HG03159 (cell line): ENCODE results near the gene SLC13A3.

ENCODE experiments used
- ATAC-seq: cut with Tn5 transposase; IDR thresholded peaks from one replicate; pipeline ENCODE4 v1.9.1; 2021; ENCODE audit warnings: mild to moderate bottlenecking, moderate library complexity; ENCODE audit not compliant: unreplicated experiment

Gene SLC13A3

DNA sequence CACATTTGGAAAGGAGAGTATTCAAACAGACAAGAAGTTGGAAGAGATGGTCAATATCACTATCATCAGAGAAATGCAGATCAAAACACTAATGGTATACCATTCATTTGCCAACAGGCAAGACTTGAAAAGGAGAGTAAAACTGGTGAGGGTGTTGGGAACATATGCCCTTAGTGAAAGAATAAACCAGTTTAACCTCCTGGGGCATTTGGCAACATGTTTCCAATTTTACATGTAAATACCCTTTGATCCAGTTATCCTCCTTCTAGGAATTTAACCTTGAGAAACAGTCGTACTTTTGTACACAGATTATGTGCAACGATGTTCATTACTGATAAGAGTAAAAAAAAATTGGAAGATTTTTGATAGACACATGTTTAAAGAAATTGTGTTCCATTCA is 66.8 kb downstream of the SLC13A3 start:
- no peak for ATAC-seq

DNA sequence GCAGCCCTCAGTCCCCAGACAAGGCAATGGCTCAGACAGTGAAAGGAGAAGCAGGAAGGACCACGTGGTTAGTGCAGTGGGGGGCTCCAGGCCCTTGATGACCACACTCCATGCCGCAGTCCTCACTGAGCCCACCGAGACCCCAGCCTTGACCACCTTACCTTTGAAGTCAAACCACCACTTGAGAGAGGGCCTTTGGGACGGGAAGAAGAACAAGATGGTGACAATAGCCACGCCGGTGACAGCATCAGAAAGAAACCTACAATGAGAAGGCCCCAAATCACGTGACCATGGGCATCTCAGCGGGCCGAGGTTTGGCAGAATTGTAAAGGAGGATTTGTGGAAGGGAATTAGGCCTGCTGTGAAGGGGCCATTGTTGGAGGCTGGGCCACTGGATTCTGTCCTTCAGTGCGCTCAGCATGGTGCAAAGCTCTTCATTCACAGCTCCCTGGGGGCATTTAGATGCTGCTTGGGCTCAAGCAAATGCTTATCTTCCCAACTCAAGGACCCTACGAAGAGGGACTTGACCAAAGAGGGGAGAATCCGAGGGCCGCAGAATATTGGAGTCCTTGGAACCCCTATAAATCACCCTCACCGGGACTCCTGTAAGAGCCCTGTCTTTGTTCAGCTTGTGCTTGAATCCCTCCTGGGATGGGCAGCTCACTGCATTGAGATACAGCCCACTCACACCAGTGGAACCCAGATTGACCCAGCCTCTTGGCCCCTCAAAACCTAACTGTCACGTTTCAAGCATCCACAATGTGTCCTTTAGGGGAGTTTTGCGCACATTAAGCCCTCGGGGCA is 67.6 kb downstream of the SLC13A3 start:
- ATAC-seq = no peak

DNA sequence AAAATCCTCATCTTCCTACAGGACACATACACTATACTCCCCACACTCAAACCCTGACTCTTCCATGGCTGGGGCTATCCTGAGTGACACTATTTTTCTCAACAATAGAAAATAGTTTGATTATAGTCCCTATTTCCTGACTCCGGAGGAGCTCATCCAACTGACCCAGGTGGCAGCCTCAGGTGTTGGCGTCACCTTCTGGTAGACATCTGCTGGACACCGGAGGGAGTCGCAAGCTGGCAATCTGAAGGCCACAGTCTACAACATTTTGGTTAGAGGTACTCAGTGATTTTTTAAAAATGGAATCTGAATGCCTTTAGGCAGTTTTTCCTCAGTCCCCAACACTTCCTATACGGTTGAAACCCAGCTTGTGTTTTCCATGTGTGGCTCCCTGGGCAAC is 68.6 kb downstream of the SLC13A3 start:
- ATAC-seq = no peak

DNA sequence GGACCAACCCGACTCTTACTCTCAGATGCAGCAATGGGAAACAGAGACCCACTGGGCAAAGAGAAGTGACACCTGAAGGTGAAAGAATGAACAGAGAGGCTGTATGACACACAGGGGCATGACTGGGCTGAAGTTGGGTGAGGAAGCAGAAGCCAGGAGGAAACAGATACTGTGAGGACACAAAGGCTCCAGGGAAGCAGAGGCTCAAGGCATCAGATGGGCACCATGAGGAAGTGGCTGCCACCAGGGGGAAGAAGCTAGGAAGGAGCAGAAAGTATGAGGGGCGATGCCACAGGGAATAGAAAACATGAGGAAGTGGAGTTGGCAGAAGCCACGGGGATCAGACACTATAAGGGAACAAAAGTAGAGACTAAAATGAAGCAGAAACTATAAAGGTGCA is 69.9 kb downstream of the SLC13A3 start:
- no peak for ATAC-seq

DNA sequence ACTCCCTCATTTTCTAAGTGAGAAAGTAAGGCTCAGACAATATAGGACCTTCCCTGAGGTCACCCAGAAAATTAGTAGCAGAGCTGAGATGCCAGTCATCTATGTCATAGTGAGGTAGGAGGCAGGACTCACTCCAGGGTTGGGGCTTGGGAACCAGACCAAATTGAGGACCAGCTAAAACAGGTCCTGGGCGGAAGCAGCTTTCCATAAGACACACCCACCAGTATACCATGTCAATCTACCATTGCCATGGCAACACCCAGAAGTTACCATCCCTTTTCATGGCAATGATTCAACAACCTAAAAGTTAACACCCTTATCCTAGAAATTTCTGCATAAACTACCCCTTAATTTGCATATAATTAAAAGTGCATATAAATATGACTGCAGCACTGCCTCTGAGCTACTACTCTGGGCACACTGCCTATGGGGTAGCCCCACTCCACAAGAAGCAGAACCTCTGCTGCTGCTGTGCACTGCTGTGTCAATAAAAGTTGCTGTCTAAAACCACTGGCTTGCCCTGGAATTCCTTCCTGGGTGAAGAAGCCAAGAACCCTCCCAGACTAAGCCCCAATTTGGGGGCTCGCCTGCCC is 70.5 kb downstream of the SLC13A3 start:
- ATAC-seq = no peak

DNA sequence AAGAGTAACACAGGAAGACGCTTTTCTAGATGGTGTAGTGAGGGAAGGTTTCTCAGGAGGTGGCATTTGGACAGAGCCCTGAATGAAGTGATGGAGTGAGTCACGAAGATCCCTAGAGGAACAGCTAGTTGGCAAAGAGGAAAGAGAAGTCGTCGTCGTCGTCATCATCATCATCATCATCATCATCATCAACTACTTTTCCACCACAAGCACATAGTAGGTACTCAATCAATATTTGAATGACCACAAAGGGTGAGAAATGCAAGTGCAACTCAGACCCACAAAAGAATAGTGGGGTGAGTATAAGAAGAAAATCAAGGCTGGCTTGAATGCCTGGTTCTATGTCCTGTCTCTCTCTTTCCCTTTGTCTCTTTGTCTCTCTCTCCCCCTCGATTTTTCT is 72.5 kb downstream of the SLC13A3 start:
- no peak for ATAC-seq

DNA sequence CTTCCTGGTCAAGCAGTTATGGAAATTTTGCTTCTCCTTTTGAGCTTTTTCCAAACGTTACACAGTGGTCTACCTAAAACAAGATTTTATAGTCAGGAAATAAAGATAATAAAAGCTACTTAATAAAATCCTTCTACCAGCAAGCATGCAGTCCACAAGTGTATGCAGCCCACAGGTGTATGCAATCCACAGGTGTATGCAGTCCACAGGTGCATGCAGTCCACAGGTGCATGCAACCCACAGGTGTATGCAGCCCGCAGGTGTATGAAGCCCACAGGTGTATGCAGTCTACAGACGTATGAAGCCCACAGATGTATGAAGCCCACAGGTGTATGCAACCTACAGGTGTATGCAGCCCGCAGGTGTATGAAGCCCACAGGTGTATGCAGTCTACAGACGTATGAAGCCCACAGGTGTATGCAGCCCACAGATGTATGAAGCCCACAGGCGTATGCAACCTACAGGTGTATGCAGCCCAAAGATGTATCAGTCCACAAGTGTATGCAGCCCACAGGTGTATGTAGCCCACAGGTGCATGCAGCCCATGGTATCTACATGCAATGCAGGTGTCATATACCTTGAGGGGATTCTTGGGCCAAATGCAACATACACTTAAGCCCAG is 74.4 kb downstream of the SLC13A3 start:
- no peak for ATAC-seq

GRCh38 chr20:46575937-46576461 is 75.3 kb downstream of the SLC13A3 start:
- ATAC-seq = no peak

DNA sequence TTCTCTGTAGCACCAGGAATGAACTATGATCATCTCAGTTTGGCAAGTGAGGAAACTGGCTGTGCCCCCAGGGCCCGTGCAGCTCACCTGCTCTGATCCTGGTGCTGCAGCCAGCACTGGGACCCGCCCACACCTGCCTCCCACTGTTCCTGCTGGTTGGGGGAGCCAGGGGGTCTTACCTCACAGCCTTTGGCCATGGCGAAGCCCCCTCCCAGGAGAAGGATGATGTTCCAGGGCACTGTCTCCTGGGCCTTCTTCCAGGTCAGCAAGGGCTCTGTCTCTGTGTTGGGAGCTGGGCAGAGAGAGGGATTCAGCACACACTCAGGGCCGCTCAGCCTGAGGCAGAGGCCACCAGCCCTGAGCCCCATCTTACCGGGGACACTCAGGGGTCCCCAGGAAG is 75.9 kb downstream of the SLC13A3 start:
- ATAC-seq = no peak

GRCh38 chr20:46573788-46574584 is 77.3 kb downstream of the SLC13A3 start:
- no peak for ATAC-seq

- ATAC-seq = no peak
These were observed 78.0 kb downstream of the SLC13A3 start for GRCh38 chr20:46573234-46573633.

DNA sequence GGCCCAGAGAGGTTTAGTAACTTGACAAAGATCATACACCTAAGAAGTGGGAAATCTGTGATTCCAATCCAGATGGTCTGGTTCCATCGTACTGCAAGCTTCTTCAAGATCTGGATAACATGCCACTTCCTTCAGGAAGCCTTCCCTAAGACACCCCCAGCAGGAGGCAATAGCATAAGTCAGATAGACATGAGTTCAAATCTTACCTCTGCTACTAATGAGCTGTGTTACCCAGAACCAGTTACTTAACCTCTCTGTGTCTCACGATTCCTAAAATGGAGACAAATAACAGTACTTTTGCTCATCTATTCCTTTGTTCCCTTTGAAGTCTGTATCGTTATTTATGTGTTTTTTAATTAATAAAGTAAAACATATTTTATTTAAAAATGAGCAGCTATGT is 78.5 kb downstream of the SLC13A3 start:
- no peak for ATAC-seq

- no peak for ATAC-seq
These were observed 79.1 kb downstream of the SLC13A3 start for GRCh38 chr20:46572153-46572552.

DNA sequence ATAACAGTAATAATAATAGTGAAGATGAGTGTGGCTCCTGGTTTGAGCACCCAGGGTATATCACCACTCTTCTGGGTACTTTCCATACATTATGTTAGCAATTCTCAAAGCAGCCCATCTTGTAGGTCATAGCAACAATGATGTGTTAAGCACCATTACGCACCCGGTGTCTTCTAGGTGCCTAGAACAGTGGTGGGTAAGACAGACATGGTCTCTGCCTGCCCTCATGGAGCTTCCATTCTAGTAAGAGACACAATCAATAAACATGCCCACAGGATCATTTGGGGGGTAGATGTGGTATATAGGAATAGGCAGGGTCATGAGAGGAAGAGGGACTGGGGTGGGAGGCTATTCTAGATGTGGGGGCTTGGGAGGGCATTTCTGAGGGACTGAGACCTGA is 79.8 kb downstream of the SLC13A3 start:
- ATAC-seq = no peak

DNA sequence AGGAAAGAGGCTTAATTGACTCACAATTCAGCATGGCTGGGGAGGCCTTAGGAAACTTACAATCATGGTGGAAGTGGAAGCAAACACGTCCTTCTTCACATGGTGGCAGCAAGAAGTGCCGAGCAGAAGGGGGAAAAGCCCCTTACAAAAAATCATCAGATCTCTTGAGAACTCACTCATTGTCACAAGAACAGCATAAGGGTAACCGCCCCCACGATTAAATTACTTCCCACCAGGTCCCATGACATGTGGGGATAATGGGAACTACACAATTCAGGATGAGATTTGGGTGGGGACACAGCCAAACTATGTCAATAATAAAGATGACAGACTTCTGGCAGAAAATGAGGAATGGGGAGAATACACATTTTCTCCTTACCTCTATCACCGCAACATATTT is 80.3 kb downstream of the SLC13A3 start:
- ATAC-seq = no peak

DNA sequence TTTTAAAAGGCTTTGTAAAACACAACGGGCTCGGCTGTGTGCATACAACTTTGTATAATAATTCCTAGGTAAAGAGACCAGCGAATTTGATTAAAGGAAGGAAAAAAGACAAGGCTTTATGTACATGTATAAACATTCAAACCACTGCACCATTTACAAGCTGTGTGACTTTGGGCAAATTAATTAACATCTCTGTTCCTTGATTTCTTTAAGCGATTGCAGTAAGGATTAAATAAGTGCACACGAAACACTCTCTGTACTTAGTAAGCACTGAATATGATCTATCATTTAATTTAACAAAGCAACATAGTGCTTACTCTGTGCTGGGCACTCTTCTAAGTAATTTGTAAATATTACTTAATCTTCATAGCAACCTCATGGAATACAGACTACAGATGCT is 81.3 kb downstream of the SLC13A3 start:
- no peak for ATAC-seq

GRCh38 chr20:46568570-46569129 is 82.6 kb downstream of the SLC13A3 start:
- no peak for ATAC-seq

GRCh38 chr20:46566125-46566524 is 85.1 kb downstream of the SLC13A3 start:
- no peak for ATAC-seq

GRCh38 chr20:46564241-46564957 is 86.9 kb downstream of the SLC13A3 start:
- ATAC-seq = no peak

GRCh38 chr20:46563860-46564221 is 87.4 kb downstream of the SLC13A3 start:
- no peak for ATAC-seq
